Karpas-422 (cell line): ENCODE results near the gene ERBB4. TPM values are rescaled to one million over a fixed set of nuclear protein-coding genes. Genes with fewer than 3 reads are reported as not detected.

Source experiments
- DNase-seq: peaks from one replicate; pipeline ENCODE4 v3.0.0-alpha.2; 2015
- H2AFZ ChIP-seq: fragments of 200-600 bp; sonication (generic); 2 replicates; pipeline ENCODE4 v1.6.1; 2014; ENCODE audit warnings: antibody characterized with exemption, low read length, mixed read lengths
- H3K27ac ChIP-seq: fragments of 200-600 bp; sonication (generic); 2 replicates; pipeline ENCODE4 v1.5.1; 2014; ENCODE audit warnings: mild to moderate bottlenecking, low read length, moderate library complexity
- H3K27me3 ChIP-seq: fragments of 200-600 bp; sonication (generic); 2 replicates; pipeline ENCODE4 v1.6.1; 2014; ENCODE audit warnings: low read length, mixed read lengths
- H3K36me3 ChIP-seq: fragments of 200-600 bp; sonication (generic); 2 replicates; pipeline ENCODE4 v1.6.1; 2014; ENCODE audit warnings: low read length, mixed read lengths; ENCODE audit not compliant: insufficient read depth
- H3K4me1 ChIP-seq: fragments of 200-600 bp; sonication (generic); 2 replicates; pipeline ENCODE4 v1.6.1; 2014; ENCODE audit warnings: mild to moderate bottlenecking, low read length, mixed read lengths
- H3K4me2 ChIP-seq: fragments of 200-600 bp; sonication (generic); 2 replicates; pipeline ENCODE4 v1.6.1; 2014; ENCODE audit warnings: low read length, low read depth, mild to moderate bottlenecking; ENCODE audit not compliant: poor library complexity, severe bottlenecking
- H3K4me3 ChIP-seq: fragments of 200-600 bp; sonication (generic); 2 replicates; pipeline ENCODE4 v1.5.1; 2014; ENCODE audit warnings: mild to moderate bottlenecking, antibody characterized with exemption, low read length, mixed read lengths
- H3K79me2 ChIP-seq: fragments of 200-600 bp; sonication (generic); 2 replicates; pipeline ENCODE4 v1.6.1; 2014; ENCODE audit warnings: mild to moderate bottlenecking, low read length, mixed read lengths
- H3K9ac ChIP-seq: fragments of 200-600 bp; sonication (generic); 2 replicates; pipeline ENCODE4 v1.6.0; 2014; ENCODE audit warnings: low read length
- H3K9me2 ChIP-seq: fragments of 200-600 bp; sonication (generic), shearing (Covaris generic); replicated peaks from 2 replicates; pipeline ENCODE4 v1.6.0; 2014; ENCODE audit warnings: mild to moderate bottlenecking, low read length, moderate library complexity; ENCODE audit not compliant: insufficient read depth
- H3K9me3 ChIP-seq: fragments of 300-700, 200-600 bp; sonication (generic); 2 replicates; pipeline ENCODE4 v1.6.1; 2014; ENCODE audit warnings: low read length, mixed read lengths
- H4K20me1 ChIP-seq: fragments of 200-600 bp; sonication (generic); 2 replicates; pipeline ENCODE4 v1.6.1; 2014; ENCODE audit warnings: mild to moderate bottlenecking, antibody characterized with exemption, low read length, low read depth; ENCODE audit not compliant: insufficient read depth
- total RNA-seq: library from RNA; depleted of rRNA; stranded (reverse); fragments of >200 nt; shearing (Covaris generic); gene quantifications from 2 replicates; pipeline ENCODE4 v1.2.3, GENCODE V29; 2014; ENCODE audit warnings: low replicate concordance

ERBB4 gene
- total RNA-seq, 1 experiment from 2014 or later, result not detected

GRCh38 chr2:212387146-212387545, 151.5 kb downstream of the ERBB4 start:
- H3K4me2 ChIP-seq, result no peak overlapping the region
- no peaks in the 10 kb centered on the region for H3K36me3 ChIP-seq
- no peak overlapping the region for H3K9ac ChIP-seq
- H3K79me2 ChIP-seq, result no peaks in the 10 kb centered on the region
- no peak for DNase-seq
- no peaks in the 10 kb centered on the region for H3K27me3 ChIP-seq
- no peak overlapping the region for H3K27ac ChIP-seq
- no peaks in the 10 kb centered on the region for H3K9me2 ChIP-seq
- peaks cover 12% of the 10 kb centered on the region; the same call in 1 of the 2 replicates for H3K9me3 ChIP-seq
- H3K4me1 ChIP-seq, result no peaks in the 10 kb centered on the region
- H2AFZ ChIP-seq, result no peak overlapping the region
- H3K4me3 ChIP-seq, result no peak overlapping the region
- H4K20me1 ChIP-seq, result no peaks in the 10 kb centered on the region

GRCh38 chr2:212385241-212385640, 153.4 kb downstream of the ERBB4 start:
- Histone ChIP-seq H3K9me3 (peaks cover 10% of the 10 kb centered on the region), H3K4me3 (no peak overlapping the region), H3K36me3 (no peaks in the 10 kb centered on the region), H3K79me2 (no peaks in the 10 kb centered on the region), H3K9ac (no peak overlapping the region), H3K4me1 (no peaks in the 10 kb centered on the region), H2AFZ (no peak overlapping the region), H4K20me1 (no peaks in the 10 kb centered on the region), H3K27ac (no peak overlapping the region), H3K4me2 (no peak overlapping the region), H3K27me3 (no peaks in the 10 kb centered on the region), H3K9me2 (no peaks in the 10 kb centered on the region)
- no peak for DNase-seq

- no peaks in the 10 kb centered on the region for H3K36me3 ChIP-seq
- H4K20me1 ChIP-seq, result no peaks in the 10 kb centered on the region
These were observed 154.6 kb downstream of the ERBB4 start for GRCh38 chr2:212384027-212384426.

GRCh38 chr2:212381428-212382102, 157.0 kb downstream of the ERBB4 start:
- Histone ChIP-seq H3K79me2 (no peaks in the 10 kb centered on the region), H3K9me3 (peaks cover 7% of the 10 kb centered on the region), H3K4me1 (no peaks in the 10 kb centered on the region), H3K4me2 (no peak overlapping the region), H3K36me3 (no peaks in the 10 kb centered on the region), H3K9ac (no peak overlapping the region), H3K4me3 (no peak overlapping the region), H4K20me1 (no peaks in the 10 kb centered on the region), H3K9me2 (no peaks in the 10 kb centered on the region), H3K27ac (no peak overlapping the region), H3K27me3 (no peaks in the 10 kb centered on the region), H2AFZ (no peak overlapping the region)
- no peak for DNase-seq

More at GRCh38 chr2:212384027-212384426, 154.6 kb downstream of the ERBB4 start:
- peaks cover 7% of the 10 kb centered on the region for H3K9me3 ChIP-seq
- no peaks in the 10 kb centered on the region for H3K4me1 ChIP-seq
- no peak overlapping the region for H3K4me2 ChIP-seq
- no peak overlapping the region for H3K9ac ChIP-seq
- H3K27ac ChIP-seq, result no peak overlapping the region
- no peak overlapping the region for H3K4me3 ChIP-seq
- DNase-seq, result no peak
- H3K27me3 ChIP-seq, result no peaks in the 10 kb centered on the region
- no peak overlapping the region for H2AFZ ChIP-seq
- H3K9me2 ChIP-seq, result no peaks in the 10 kb centered on the region
- H3K79me2 ChIP-seq, result no peaks in the 10 kb centered on the region

- no peak overlapping the region for H3K9ac ChIP-seq
- DNase-seq, result no peak
- no peak overlapping the region for H3K27ac ChIP-seq
- no peak overlapping the region for H3K4me3 ChIP-seq
- H3K36me3 ChIP-seq, result no peaks in the 10 kb centered on the region
- H3K79me2 ChIP-seq, result no peaks in the 10 kb centered on the region
- H3K4me2 ChIP-seq, result no peak overlapping the region
- no peak overlapping the region for H2AFZ ChIP-seq
- no peaks in the 10 kb centered on the region for H3K9me2 ChIP-seq
- peaks cover 6% of the 10 kb centered on the region for H3K9me3 ChIP-seq
- no peaks in the 10 kb centered on the region for H4K20me1 ChIP-seq
- no peaks in the 10 kb centered on the region for H3K27me3 ChIP-seq
- no peaks in the 10 kb centered on the region for H3K4me1 ChIP-seq
These were observed 159.5 kb downstream of the ERBB4 start for GRCh38 chr2:212379103-212379502.

GRCh38 chr2:212367431-212367830, 171.2 kb downstream of the ERBB4 start:
- Histone ChIP-seq H3K27ac (no peak overlapping the region), H3K9me3 (peaks cover 16% of the 10 kb centered on the region; the same call in 1 of the 2 replicates), H4K20me1 (no peaks in the 10 kb centered on the region), H3K9ac (no peak overlapping the region), H3K36me3 (no peaks in the 10 kb centered on the region), H3K4me3 (no peak overlapping the region), H2AFZ (no peak overlapping the region), H3K27me3 (no peaks in the 10 kb centered on the region), H3K79me2 (no peaks in the 10 kb centered on the region), H3K4me1 (no peaks in the 10 kb centered on the region), H3K4me2 (no peak overlapping the region), H3K9me2 (no peaks in the 10 kb centered on the region; the same call in 1 of the 2 replicates)
- no peak for DNase-seq

- no peak overlapping the region for H3K27ac ChIP-seq
These were observed 174.3 kb downstream of the ERBB4 start for GRCh38 chr2:212364112-212364985.

GRCh38 chr2:212361174-212361756, 177.3 kb downstream of the ERBB4 start:
- Histone ChIP-seq H2AFZ (no peak overlapping the region), H4K20me1 (no peaks in the 10 kb centered on the region), H3K9ac (no peak overlapping the region), H3K27ac (no peak overlapping the region), H3K9me2 (no peaks in the 10 kb centered on the region), H3K4me3 (no peak overlapping the region), H3K36me3 (no peaks in the 10 kb centered on the region), H3K9me3 (peaks cover 9% of the 10 kb centered on the region; the same call in 1 of the 2 replicates), H3K4me1 (no peaks in the 10 kb centered on the region), H3K79me2 (no peaks in the 10 kb centered on the region), H3K27me3 (no peaks in the 10 kb centered on the region), H3K4me2 (no peak overlapping the region)
- no peak for DNase-seq

More at GRCh38 chr2:212364112-212364985, 174.3 kb downstream of the ERBB4 start:
- Histone ChIP-seq H3K4me1 (no peaks in the 10 kb centered on the region), H3K27me3 (no peaks in the 10 kb centered on the region), H3K36me3 (no peaks in the 10 kb centered on the region), H3K4me3 (no peak overlapping the region), H3K9me3 (peaks cover 7% of the 10 kb centered on the region; the same call in 1 of the 2 replicates), H2AFZ (no peak overlapping the region), H3K9ac (no peak overlapping the region), H3K79me2 (no peaks in the 10 kb centered on the region), H4K20me1 (no peaks in the 10 kb centered on the region), H3K4me2 (no peak overlapping the region), H3K9me2 (no peaks in the 10 kb centered on the region)
- no peak for DNase-seq
